ENCODE results near the gene PTPN14.

GRCh38 chr1:214414691-214415090 lies 136.7 kb downstream of the PTPN14 start:
- TF ChIP-seq CTCF (IDR thresholded peaks at IDR 0.05) = no peak
- TF ChIP-seq ZFX (IDR thresholded peaks at IDR 0.05; ENCODE audit: borderline replicate concordance) = no peak

Data from 22Rv1 (cell line).